Measurements from ENCODE around the gene C5. TPM values are rescaled to one million over a fixed set of nuclear protein-coding genes. Genes with fewer than 3 reads are reported as not detected.

C5 gene
- total RNA-seq, 1 experiment from 2014 or later, result 4.2 TPM

- no peaks in the 10 kb centered on the region for H3K27me3 Mint-ChIP-seq (ENCODE audit: insufficient read depth, unreplicated experiment)
- no peak for TF ChIP-seq CTCF (IDR thresholded peaks at IDR 0.05; ENCODE audit: unreplicated experiment)
- ChIA-PET CTCF (interaction anchor here (0.6 kb wide), 2 partner anchors 36 to 101 kb away, joined by 3 to 5 read pairs; no protein-coding TSS in a partner anchor), POLR2A (interaction anchor here (0.8 to 0.9 kb wide), 2 partner anchors 9 to 173 kb away, joined by 3 read pairs; no protein-coding TSS in a partner anchor)
- intact Hi-C loops (cut with micrococcal nuclease), result no loop called here
- H3K27ac Mint-ChIP-seq (ENCODE audit: low read depth, unreplicated experiment), result peak overlapping the region; percentile 77
- no peak overlapping the region for H3K4me3 Mint-ChIP-seq (ENCODE audit: unreplicated experiment)
- no peaks in the 10 kb centered on the region for H3K9me3 Mint-ChIP-seq (ENCODE audit: unreplicated experiment)
- no peaks in the 10 kb centered on the region for H3K36me3 Mint-ChIP-seq (ENCODE audit: insufficient read depth, unreplicated experiment)
- DNase-seq (ENCODE audit: unreplicated experiment), result no peak
- peaks cover 27% of the 10 kb centered on the region for H3K4me1 Mint-ChIP-seq (ENCODE audit: insufficient read depth, unreplicated experiment)
- no TSS peak for BruUV-seq (replicated peaks)
These were observed 105.6 kb downstream of the C5 start for GRCh38 chr9:120944434-120944843.

GRCh38 chr9:120942186-120943001 lies 107.7 kb downstream of the C5 start:
- peaks cover 27% of the 10 kb centered on the region for H3K4me1 Mint-ChIP-seq (ENCODE audit: insufficient read depth, unreplicated experiment)
- TF ChIP-seq CTCF (IDR thresholded peaks at IDR 0.05; ENCODE audit: unreplicated experiment), result no peak
- H3K27me3 Mint-ChIP-seq (ENCODE audit: insufficient read depth, unreplicated experiment), result no peaks in the 10 kb centered on the region
- intact Hi-C loops (cut with micrococcal nuclease), result no loop called here
- no peak overlapping the region for H3K4me3 Mint-ChIP-seq (ENCODE audit: unreplicated experiment)
- BruUV-seq (replicated peaks), result no TSS peak
- peak overlapping the region; percentile 58 for H3K27ac Mint-ChIP-seq (ENCODE audit: low read depth, unreplicated experiment)
- DNase-seq (ENCODE audit: unreplicated experiment), result peak; percentile 31
- ChIA-PET CTCF (interaction anchor here (0.8 to 2.8 kb wide), 3 partner anchors 23 to 322 kb away, joined by 3 to 12 read pairs (median 3); no protein-coding TSS in a partner anchor), POLR2A (interaction anchor here (0.7 to 2.3 kb wide), 4 partner anchors 25 to 232 kb away, joined by 3 to 7 read pairs (median 4); partner anchors contain the start of gene FBXW2)
- no peaks in the 10 kb centered on the region for H3K36me3 Mint-ChIP-seq (ENCODE audit: insufficient read depth, unreplicated experiment)
- no peaks in the 10 kb centered on the region for H3K9me3 Mint-ChIP-seq (ENCODE audit: unreplicated experiment)

- H3K9me3 Mint-ChIP-seq (ENCODE audit: unreplicated experiment), result no peaks in the 10 kb centered on the region
These were observed 108.9 kb downstream of the C5 start for GRCh38 chr9:120941046-120941770.

More at GRCh38 chr9:120941046-120941770, 108.9 kb downstream of the C5 start:
- peak overlapping the region; percentile 2 for H3K4me3 Mint-ChIP-seq (ENCODE audit: unreplicated experiment)
- H3K27ac Mint-ChIP-seq (ENCODE audit: low read depth, unreplicated experiment), result peak overlapping the region; percentile 43
- H3K27me3 Mint-ChIP-seq (ENCODE audit: insufficient read depth, unreplicated experiment), result no peaks in the 10 kb centered on the region
- intact Hi-C loops (cut with micrococcal nuclease), result no loop called here
- ChIA-PET POLR2A (interaction anchor here (0.7 to 2.4 kb wide), 11 partner anchors 8 to 337 kb away, joined by 3 to 12 read pairs (median 3); partner anchors contain the start of genes FBXW2 and PSMD5), CTCF (interaction anchor here (0.6 to 2.8 kb wide), 6 partner anchors 21 to 321 kb away, joined by 3 to 12 read pairs (median 3); no protein-coding TSS in a partner anchor)
- H3K4me1 Mint-ChIP-seq (ENCODE audit: insufficient read depth, unreplicated experiment), result peaks cover 37% of the 10 kb centered on the region
- DNase-seq (ENCODE audit: unreplicated experiment), result peak; percentile 70
- H3K36me3 Mint-ChIP-seq (ENCODE audit: insufficient read depth, unreplicated experiment), result no peaks in the 10 kb centered on the region
- no peak for TF ChIP-seq CTCF (IDR thresholded peaks at IDR 0.05; ENCODE audit: unreplicated experiment)
- BruUV-seq (replicated peaks), result no TSS peak
